Natural killer cell (primary cell): ENCODE measurements around the gene BRAT1. TPM values are rescaled to one million over a fixed set of nuclear protein-coding genes. Genes with fewer than 3 reads are reported as not detected.

ENCODE experiments used
- ATAC-seq, 3 donors: fragments of 150-1000 bp in 2 of 3; fragments of 200-7000 bp in 1 of 3; cut with Tn5 transposase; 1 replicate in 1 of 3; 2 replicates in 2 of 3; pipeline ENCODE4 v1.10.0; 2021; ENCODE audit warnings: mild to moderate bottlenecking in 2 of 3, moderate library complexity in 2 of 3
- DNase-seq, 2 donors: peaks; one replicate each; pipeline versions ENCODE4 v3.0.0 to v3.0.0-alpha.2; 2013 to 2021; ENCODE audit warnings: mixed read lengths in 1 of 2
- H3K27ac ChIP-seq: one replicate; pipeline ENCODE4 v1.5.1; 2013; ENCODE audit warnings: mild to moderate bottlenecking, low read length
- H3K27me3 ChIP-seq: one replicate; pipeline ENCODE4 v1.6.1; 2013; ENCODE audit warnings: low read length; ENCODE audit not compliant: control insufficient read depth, insufficient read depth
- H3K36me3 ChIP-seq: one replicate; pipeline ENCODE4 v1.6.1; 2013; ENCODE audit warnings: low read length; ENCODE audit not compliant: control insufficient read depth, insufficient read depth
- H3K4me1 ChIP-seq: one replicate; pipeline ENCODE4 v1.6.1; 2013; ENCODE audit warnings: low read length; ENCODE audit not compliant: control insufficient read depth, insufficient read depth
- H3K4me3 ChIP-seq: one replicate; pipeline ENCODE4 v1.5.1; 2013; ENCODE audit warnings: low read length
- H3K9me3 ChIP-seq: one replicate; pipeline ENCODE4 v1.6.1; 2013; ENCODE audit warnings: low read length; ENCODE audit not compliant: control insufficient read depth, insufficient read depth
- H3K27ac Mint-ChIP-seq, 2 donors: one replicate each; pipeline ENCODE4 v1.8.0; 2022; ENCODE audit warnings: mild to moderate bottlenecking in 2 of 2, mixed read lengths in 2 of 2, moderate library complexity in 1 of 2
- H3K27me3 Mint-ChIP-seq, 2 donors: one replicate each; pipeline ENCODE4 v1.8.0; 2022; ENCODE audit warnings: low read depth in 2 of 2, mixed read lengths in 2 of 2
- H3K36me3 Mint-ChIP-seq: one replicate; pipeline ENCODE4 v1.8.0; 2022; ENCODE audit warnings: mixed read lengths
- H3K4me1 Mint-ChIP-seq, 2 donors: one replicate each; pipeline ENCODE4 v1.8.0; 2022; ENCODE audit warnings: mixed read lengths in 2 of 2
- H3K4me3 Mint-ChIP-seq: one replicate; pipeline ENCODE4 v1.8.0; 2022; ENCODE audit warnings: mild to moderate bottlenecking, moderate library complexity, mixed read lengths
- H3K9me3 Mint-ChIP-seq, 2 donors: one replicate each; pipeline ENCODE4 v1.8.0; 2022; ENCODE audit warnings: mixed read lengths in 2 of 2
- CTCF ChIP-seq: fragments of 200-600 bp; IDR thresholded peaks from one replicate; pipeline ENCODE4 v1.8.0; 2022; ENCODE audit warnings: antibody characterized with exemption
- WGBS: methylation state at CpG from one replicate; pipeline ENCODE4 v1.1.7; 2013; ENCODE audit warnings: missing lambda C conversion rate; ENCODE audit not compliant: insufficient coverage; 5-methylcytosine and 5-hydroxymethylcytosine counted together
- intact Hi-C: fragments of 100-400 bp; cut with micrococcal nuclease; formaldehyde crosslinking; loops from one replicate; pipeline ENCODE4 v1.14.2; 2022
- total RNA-seq, 4 donors: library from RNA; stranded (reverse); fragments of 120-200 nt in 1 of 4; gene quantifications; one replicate each; pipeline versions ENCODE4 v1.2.3 to v1.2.4, GENCODE V29; 2013 to 2022

The BRAT1 gene
- total RNA-seq, 3 donors from 2014 or later (not counting 1 experiment from before 2014, with no cell fraction given), result 24.9 to 26.7 (median 25.6) TPM

GRCh38 chr7:2544541-2545188 is 10.7 kb downstream of the BRAT1 start:
- peaks cover 57% of the 10 kb centered on the region for H3K36me3 ChIP-seq
- no peaks in the 10 kb centered on the region for H3K27me3 Mint-ChIP-seq
- H3K36me3 Mint-ChIP-seq, result no peaks in the 10 kb centered on the region
- no peaks in the 10 kb centered on the region for H3K9me3 Mint-ChIP-seq
- no peak for ATAC-seq
- H3K9me3 ChIP-seq, result no peaks in the 10 kb centered on the region
- peak in 1 of 2 donors; percentile 8 for DNase-seq
- H3K4me3 Mint-ChIP-seq, result no peak overlapping the region
- TF ChIP-seq CTCF, result no peak
- H3K27ac Mint-ChIP-seq, result no peak overlapping the region
- H3K27ac ChIP-seq, result no peak overlapping the region
- peaks cover 4 to 7% of the 10 kb centered on the region in 2 donors for H3K4me1 Mint-ChIP-seq
- intact Hi-C loops, result no loop called here
- H3K4me3 ChIP-seq, result no peak overlapping the region
- 97% methylated on average over 23 of the region's 23 CpGs for WGBS
- H3K4me1 ChIP-seq, result peaks cover 3% of the 10 kb centered on the region
- no peaks in the 10 kb centered on the region for H3K27me3 ChIP-seq

GRCh38 chr7:2542916-2543871 is 12.1 kb downstream of the BRAT1 start:
- H3K27ac ChIP-seq, result no peak overlapping the region
- H3K27ac Mint-ChIP-seq, result peak overlapping the region in 1 of 2 donors; percentile 23
- no peaks in the 10 kb centered on the region for H3K27me3 Mint-ChIP-seq
- H3K36me3 Mint-ChIP-seq, result no peaks in the 10 kb centered on the region
- no peaks in the 10 kb centered on the region for H3K4me1 Mint-ChIP-seq
- no peak for TF ChIP-seq CTCF
- peaks cover 5% of the 10 kb centered on the region for H3K4me1 ChIP-seq
- intact Hi-C loops, result no loop called here
- no peaks in the 10 kb centered on the region for H3K9me3 ChIP-seq
- no peaks in the 10 kb centered on the region for H3K9me3 Mint-ChIP-seq
- H3K27me3 ChIP-seq, result no peaks in the 10 kb centered on the region
- H3K4me3 ChIP-seq, result no peak overlapping the region
- 96% methylated on average over 53 of the region's 53 CpGs for WGBS
- DNase-seq (no peak), ATAC-seq (no peak)
- H3K36me3 ChIP-seq, result peaks cover 62% of the 10 kb centered on the region
- no peak overlapping the region for H3K4me3 Mint-ChIP-seq

- H3K27ac Mint-ChIP-seq, result no peak overlapping the region
- Histone ChIP-seq H3K36me3 (peaks cover 60% of the 10 kb centered on the region), H3K27ac (no peak overlapping the region), H3K4me3 (no peak overlapping the region), H3K9me3 (no peaks in the 10 kb centered on the region), H3K4me1 (peaks cover 5% of the 10 kb centered on the region), H3K27me3 (no peaks in the 10 kb centered on the region)
- no peak overlapping the region for H3K4me3 Mint-ChIP-seq
- H3K9me3 Mint-ChIP-seq, result no peaks in the 10 kb centered on the region
- no peaks in the 10 kb centered on the region for H3K4me1 Mint-ChIP-seq
- intact Hi-C loops, result no loop called here
- no peak for TF ChIP-seq CTCF
- H3K36me3 Mint-ChIP-seq, result no peaks in the 10 kb centered on the region
- H3K27me3 Mint-ChIP-seq, result no peaks in the 10 kb centered on the region
- 96% methylated on average over 25 of the region's 25 CpGs for WGBS
- no peak for ATAC-seq
- no peak for DNase-seq
Measured at GRCh38 chr7:2542011-2542915, 13.1 kb downstream of the BRAT1 start.
